Mesangial cell (primary cell): ENCODE results near the gene BRD2. TPM values are rescaled to one million over a fixed set of nuclear protein-coding genes. Genes with fewer than 3 reads are reported as not detected.

Experiments used
- total RNA-seq: library from RNA; depleted of rRNA; stranded (reverse); fragments of >200 nt; gene quantifications from 2 replicates; pipeline ENCODE4 v1.2.3, GENCODE V29; 2015

Gene BRD2
- total RNA-seq = 80.0 and 97.4 TPM in 2 replicates

DNA sequence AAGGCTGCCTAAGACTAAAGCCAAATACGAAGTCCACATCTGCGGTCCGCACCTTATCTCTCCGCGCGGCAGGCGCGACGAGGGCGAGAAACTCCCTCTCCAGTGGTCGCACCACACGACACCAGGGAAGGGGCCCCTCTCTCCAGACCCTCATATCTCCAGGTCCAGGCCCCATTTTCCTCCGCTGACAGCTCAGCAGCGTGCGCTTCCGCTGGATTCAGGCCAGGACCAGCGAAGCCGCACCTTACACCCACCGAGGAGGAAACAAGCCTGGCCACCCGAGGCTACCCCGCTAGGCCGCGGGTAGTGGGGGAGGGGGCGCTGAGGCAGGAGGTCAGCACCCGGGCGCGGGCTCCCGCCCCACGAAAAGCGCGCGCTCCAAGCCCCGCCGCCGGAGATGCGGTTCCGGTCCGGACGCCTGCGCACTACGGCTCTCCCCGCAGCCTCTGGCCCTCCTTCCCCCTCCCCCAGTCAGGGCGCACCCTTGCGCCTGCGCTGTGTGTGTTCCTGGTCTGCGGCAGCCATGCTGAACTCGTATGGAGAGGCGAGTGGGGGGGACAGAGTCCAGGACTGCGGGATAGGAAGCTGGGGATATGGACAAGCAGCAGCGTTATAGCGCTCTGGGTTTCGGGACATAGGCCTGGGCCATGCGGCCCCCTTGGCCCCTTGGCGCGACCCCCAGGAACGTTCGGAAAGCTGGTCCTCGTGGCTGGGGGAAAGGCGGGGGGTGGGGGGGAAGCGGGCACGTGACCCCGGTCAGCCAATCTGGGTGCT, at the start of gene BRD2:
BRD2 (plus strand) TSS at position 502 of the 774 bp plus-strand sequence. CDS start 4,305 bp downstream, outside the sequence.

DNA sequence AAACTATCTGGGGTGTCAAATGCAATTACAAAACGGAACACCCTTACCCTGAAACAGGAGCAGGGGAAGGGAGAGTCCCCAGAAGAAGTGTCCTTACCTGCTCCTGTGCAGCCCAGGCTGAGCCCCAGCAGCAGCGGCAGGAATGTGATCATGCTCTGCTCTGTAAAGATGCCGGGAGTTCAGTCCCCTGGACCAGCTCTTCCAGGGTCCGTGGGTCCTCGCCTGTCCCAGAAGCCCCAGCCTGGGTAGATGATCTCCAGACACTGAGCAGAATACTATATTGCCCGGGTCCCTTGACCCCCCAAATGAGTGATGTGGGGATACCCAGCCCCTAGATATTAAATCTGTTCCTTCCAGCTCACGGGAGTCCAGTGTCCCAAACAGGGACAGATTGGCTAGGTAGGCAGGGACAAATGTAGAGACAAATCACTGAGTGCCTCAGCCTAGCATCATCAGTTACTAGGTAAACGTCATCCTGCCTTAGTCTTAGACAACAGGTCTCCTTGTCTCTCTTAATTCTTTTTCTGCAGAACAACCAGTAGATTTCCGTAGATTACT, 27.7 kb upstream of the BRD2 start, which contains the start of gene HLA-DMB:
HLA-DMB (minus strand) TSS at position 373 of the 558 bp plus-strand sequence; CDS start at position 152, 221 bp downstream.

DNA sequence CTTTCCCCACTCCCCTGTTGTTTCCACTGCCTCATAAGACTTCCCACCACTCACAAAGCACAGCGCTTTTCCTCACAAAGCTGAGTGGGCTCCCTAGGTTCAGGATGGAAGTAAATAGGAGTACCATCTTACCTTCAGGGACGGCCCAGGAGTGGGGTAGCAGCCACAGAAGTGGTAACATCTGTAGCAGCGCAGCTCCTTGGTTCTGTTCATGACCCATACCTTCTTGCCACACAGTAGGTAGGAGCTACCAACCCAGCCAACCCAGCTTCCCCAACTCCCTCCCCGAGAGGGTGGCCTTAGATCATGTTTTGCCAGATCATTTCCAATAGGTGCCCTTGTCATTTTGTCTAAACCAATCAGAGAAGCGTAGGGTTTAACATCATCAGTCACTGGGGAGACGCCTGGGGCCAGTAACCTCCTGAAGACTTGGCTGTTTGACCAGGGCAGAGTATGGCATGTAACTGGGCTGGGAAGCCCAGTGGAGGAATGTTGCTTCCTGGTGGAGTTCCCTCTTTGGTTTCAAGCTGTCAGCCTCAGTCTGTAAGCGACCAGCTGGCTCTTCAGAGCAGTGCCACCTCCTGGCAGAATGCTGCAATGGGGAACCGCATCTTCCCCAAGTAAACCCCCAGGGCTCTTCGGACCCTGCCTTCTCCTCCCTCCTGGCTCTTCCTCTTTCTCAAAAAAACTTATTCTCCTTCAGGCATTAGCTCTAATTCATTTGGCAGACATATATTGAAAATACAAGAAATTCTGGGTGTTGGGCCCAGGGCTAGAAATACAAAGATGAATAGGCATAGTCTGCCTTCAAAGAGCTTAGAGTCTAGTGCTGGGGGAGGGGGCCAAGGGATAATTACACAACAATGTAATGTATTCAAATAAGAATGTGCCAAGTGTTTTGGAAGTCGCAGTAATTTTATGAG, 15.3 kb upstream of the BRD2 start, which contains the start of gene HLA-DMA:
HLA-DMA (minus strand) TSS at position 281 of the 923 bp plus-strand sequence; CDS start at position 220, 61 bp downstream.

DNA sequence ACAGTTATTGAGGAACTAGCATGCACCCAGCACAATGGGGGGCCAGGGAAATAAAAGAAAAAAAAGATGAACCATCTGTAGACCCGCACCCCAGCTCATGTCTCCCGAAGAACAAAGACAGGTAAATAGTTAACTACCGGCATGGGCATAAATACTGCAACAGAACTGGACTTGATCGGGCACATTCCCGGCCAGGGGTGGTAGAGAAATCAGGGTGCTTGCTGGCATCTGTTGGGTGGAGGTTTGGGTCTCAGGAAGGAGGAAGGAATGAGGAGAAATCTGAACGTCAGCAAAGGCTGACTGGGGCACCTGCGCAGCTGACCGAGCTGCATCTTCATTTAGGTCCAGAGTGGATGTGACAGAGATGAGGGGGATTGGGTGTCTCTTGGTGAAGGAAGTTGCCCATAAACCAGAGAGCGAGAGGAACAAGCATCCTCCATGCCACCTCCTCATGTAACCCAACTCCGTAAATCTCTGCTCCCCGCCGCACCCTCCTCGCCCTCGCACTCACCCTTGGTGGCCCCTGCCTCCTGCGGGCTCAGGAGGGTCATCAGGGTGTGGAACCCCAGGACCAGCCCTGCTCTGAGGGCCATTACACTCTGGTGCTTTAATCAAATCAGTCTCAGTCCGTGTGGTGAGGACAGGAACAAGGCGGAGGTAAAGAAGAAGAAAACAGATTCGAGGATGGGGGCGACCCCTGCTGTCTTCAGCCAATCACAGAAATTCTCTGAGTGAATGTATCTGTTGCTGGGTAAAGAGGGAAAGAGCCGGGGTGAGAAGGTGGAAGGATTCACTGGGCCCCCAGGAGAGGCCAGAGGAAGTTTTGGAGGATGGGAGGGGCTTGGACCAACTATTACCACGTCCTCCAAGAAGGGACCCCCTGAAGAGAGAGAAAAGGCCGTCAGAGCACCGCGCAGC, 40.8 kb downstream of the BRD2 start, which contains the start of gene HLA-DOA:
HLA-DOA (minus strand) TSS at position 648 of the 918 bp plus-strand sequence.

Other genes starting within 250 kb of the BRD2 start
- gene HLA-DQA2, start 227.2 kb upstream of the BRD2 start, total RNA-seq = not detected in 2 replicates
- gene HLA-DQB2, start 205.1 kb upstream of the BRD2 start, total RNA-seq = 0.16 TPM in 1 of 2 replicates, not detected in the other
- 0.16 TPM in 1 of 2 replicates, not detected in the other for gene HLA-DOB, start 151.6 kb upstream of the BRD2 start, total RNA-seq
- gene TAP2, start 129.9 kb upstream of the BRD2 start, total RNA-seq = 11.3 and 38.3 TPM in 2 replicates
- 36.0 and 72.1 TPM in 2 replicates for gene PSMB8, start 124.5 kb upstream of the BRD2 start, total RNA-seq
- 32.8 and 46.4 TPM in 2 replicates for gene TAP1, start 114.9 kb upstream of the BRD2 start, total RNA-seq
- 7.0 and 16.7 TPM in 2 replicates for gene PSMB9, start 114.4 kb upstream of the BRD2 start, total RNA-seq
- gene HLA-DMB, start 27.6 kb upstream of the BRD2 start, total RNA-seq = 0.65 and 2.5 TPM in 2 replicates
- gene HLA-DMA, start 15.5 kb upstream of the BRD2 start, total RNA-seq = 1.8 TPM in 1 of 2 replicates, not detected in the other
- under 0.01 TPM in 1 of 2 replicates, not detected in the other for gene HLA-DOA, start 41.0 kb downstream of the BRD2 start, total RNA-seq
- gene HLA-DPA1, start 105.1 kb downstream of the BRD2 start, total RNA-seq = 6.5 TPM in 1 of 2 replicates, not detected in the other
- 6.8 and 41.1 TPM in 2 replicates for gene HLA-DPB1, start 107.4 kb downstream of the BRD2 start, total RNA-seq
- 0.33 and 0.63 TPM in 2 replicates for gene COL11A2, start 223.9 kb downstream of the BRD2 start, total RNA-seq
- gene RXRB, start 232.1 kb downstream of the BRD2 start, total RNA-seq = 17.8 and 24.0 TPM in 2 replicates
- gene SLC39A7, start 232.3 kb downstream of the BRD2 start, total RNA-seq = 107 and 109 TPM in 2 replicates
- 17.4 and 30.6 TPM in 2 replicates for gene HSD17B8, start 236.1 kb downstream of the BRD2 start, total RNA-seq
- gene RING1, start 239.9 kb downstream of the BRD2 start, total RNA-seq = 18.4 and 27.4 TPM in 2 replicates